CD14-positive monocyte (primary cell): ENCODE measurements around the gene MAST4. TPM values are rescaled to one million over a fixed set of nuclear protein-coding genes. Genes with fewer than 3 reads are reported as not detected.

Experiments used
- DNase-seq, 3 donors: peaks; one replicate each; pipeline ENCODE4 v3.0.0-alpha.2; 2011 to 2022
- H2AFZ ChIP-seq: 2 replicates; pipeline ENCODE4 v1.6.0; 2012; ENCODE audit warnings: mild to moderate bottlenecking, low read depth, low read length, inconsistent platforms; ENCODE audit not compliant: insufficient read depth, poor library complexity, severe bottlenecking
- H3K27ac ChIP-seq, 2 donors: 1 replicate in 1 of 2; 2 replicates in 1 of 2; pipeline ENCODE4 v1.5.1; 2012 to 2013; ENCODE audit warnings: low read length in 2 of 2, control low read depth in 1 of 2, inconsistent platforms in 1 of 2, low read depth in 1 of 2, mild to moderate bottlenecking in 1 of 2
- H3K27me3 ChIP-seq, 2 donors: one replicate each; pipeline versions ENCODE4 v1.6.0 to v1.6.1; 2011 to 2013; ENCODE audit warnings: low read length in 2 of 2; ENCODE audit not compliant: control insufficient read depth in 2 of 2, insufficient read depth in 2 of 2
- H3K36me3 ChIP-seq, 2 donors: replicated peaks in 1 of 2; 1 replicate in 1 of 2; 2 replicates in 1 of 2; pipeline versions ENCODE4 v1.5.1 to v1.6.1; 2012 to 2013; ENCODE audit warnings: low read length in 2 of 2, control low read depth in 1 of 2, inconsistent platforms in 1 of 2, mild to moderate bottlenecking in 1 of 2; ENCODE audit not compliant: insufficient read depth in 2 of 2, control insufficient read depth in 1 of 2
- H3K4me1 ChIP-seq, 2 donors: 1 replicate in 1 of 2; 2 replicates in 1 of 2; pipeline versions ENCODE4 v1.5.1 to v1.6.1; 2012 to 2013; ENCODE audit warnings: low read length in 2 of 2, control low read depth in 1 of 2, inconsistent platforms in 1 of 2, mild to moderate bottlenecking in 1 of 2, moderate library complexity in 1 of 2; ENCODE audit not compliant: insufficient read depth in 2 of 2, control insufficient read depth in 1 of 2
- H3K4me2 ChIP-seq: replicated peaks from 2 replicates; pipeline ENCODE3; 2012; ENCODE audit warnings: low read length, moderate library complexity, mild to moderate bottlenecking; ENCODE audit not compliant: poor library complexity, severe bottlenecking; ENCODE audit errors: extremely low read depth
- H3K4me3 ChIP-seq, 3 experiments: fragments of 200-600 bp in 1 of 3; sonication (generic) in 1 of 3; replicated peaks in 1 of 3; 1 replicate in 2 of 3; 2 replicates in 1 of 3; pipeline ENCODE4 v1.5.1; 2011 to 2013; ENCODE audit warnings: low read length in 3 of 3, mild to moderate bottlenecking in 3 of 3, control low read depth in 2 of 3, low read depth in 2 of 3, inconsistent platforms in 1 of 3, moderate library complexity in 1 of 3
- H3K79me2 ChIP-seq: 2 replicates; pipeline ENCODE4 v1.6.0; 2012; ENCODE audit warnings: mild to moderate bottlenecking, control low read depth, inconsistent platforms, low read length, moderate library complexity; ENCODE audit not compliant: insufficient read depth
- H3K9ac ChIP-seq: 2 replicates; pipeline ENCODE4 v1.6.0; 2017; ENCODE audit warnings: low read length, mild to moderate bottlenecking; ENCODE audit not compliant: insufficient read depth, poor library complexity, severe bottlenecking
- H3K9me3 ChIP-seq, 2 donors: replicated peaks in 1 of 2; 1 replicate in 1 of 2; 2 replicates in 1 of 2; pipeline versions ENCODE4 v1.5.1 to v1.6.1; 2012 to 2013; ENCODE audit warnings: low read length in 2 of 2, control low read depth in 1 of 2; ENCODE audit not compliant: control insufficient read depth in 1 of 2, insufficient read depth in 1 of 2
- H4K20me1 ChIP-seq: 2 replicates; pipeline ENCODE4 v1.6.0; 2012; ENCODE audit warnings: mild to moderate bottlenecking, low read length, control low read depth, moderate library complexity; ENCODE audit not compliant: insufficient read depth
- H3K27ac Mint-ChIP-seq, 7 donors: one replicate each; pipeline ENCODE4 v1.8.0; 2020; ENCODE audit warnings: mild to moderate bottlenecking in 7 of 7, mixed read lengths in 7 of 7, moderate library complexity in 6 of 7, inconsistent platforms in 2 of 7
- H3K27me3 Mint-ChIP-seq, 3 donors: one replicate each; pipeline ENCODE4 v1.8.0; 2021 to 2022; ENCODE audit warnings: low read depth in 3 of 3, mild to moderate bottlenecking in 3 of 3, mixed read lengths in 3 of 3, moderate library complexity in 3 of 3, inconsistent platforms in 1 of 3
- H3K36me3 Mint-ChIP-seq, 2 donors: one replicate each; pipeline ENCODE4 v1.8.0; 2020; ENCODE audit warnings: mixed read lengths in 2 of 2, inconsistent platforms in 1 of 2, mild to moderate bottlenecking in 1 of 2
- H3K4me1 Mint-ChIP-seq: one replicate; pipeline ENCODE4 v1.8.0; 2020; ENCODE audit warnings: mild to moderate bottlenecking, mixed read lengths
- H3K4me3 Mint-ChIP-seq, 2 donors: one replicate each; pipeline ENCODE4 v1.8.0; 2020; ENCODE audit warnings: mild to moderate bottlenecking in 2 of 2, mixed read lengths in 2 of 2, moderate library complexity in 1 of 2
- H3K9me3 Mint-ChIP-seq, 7 donors: one replicate each; pipeline ENCODE4 v1.8.0; 2020 to 2022; ENCODE audit warnings: mixed read lengths in 7 of 7, mild to moderate bottlenecking in 6 of 7, moderate library complexity in 6 of 7, inconsistent platforms in 2 of 7
- CTCF ChIP-seq: fragments of 200-600 bp; IDR thresholded peaks from one replicate; pipeline ENCODE4 v1.8.0; 2022; ENCODE audit warnings: antibody characterized with exemption, mild to moderate bottlenecking
- WGBS: methylation state at CpG from one replicate; pipeline ENCODE4 v1.1.5; 2013; ENCODE audit warnings: missing lambda C conversion rate; ENCODE audit not compliant: insufficient coverage; 5-methylcytosine and 5-hydroxymethylcytosine counted together
- intact Hi-C, 2 donors: fragments of 100-400 bp; cut with micrococcal nuclease; formaldehyde crosslinking; loops; one replicate each; pipeline versions ENCODE4 v1.15.0 to v1.15.1; 2023
- polyA plus RNA-seq, 3 donors: library from polyadenylated mRNA; depleted of rRNA in 1 of 3; unstranded in 2 of 3; stranded (reverse) in 1 of 3; fragments of 300-500 nt in 2 of 3; fragments of >200 nt in 1 of 3; fragmentation: Illumina TruSeq in 2 of 3; gene quantifications; 1 replicate in 2 of 3; 2 replicates in 1 of 3; pipeline ENCODE4 v1.2.3, GENCODE V29; 2012 to 2021

The MAST4 gene
- polyA plus RNA-seq, 3 donors, result 0.03 to 0.24 TPM; not detected in 1

DNA sequence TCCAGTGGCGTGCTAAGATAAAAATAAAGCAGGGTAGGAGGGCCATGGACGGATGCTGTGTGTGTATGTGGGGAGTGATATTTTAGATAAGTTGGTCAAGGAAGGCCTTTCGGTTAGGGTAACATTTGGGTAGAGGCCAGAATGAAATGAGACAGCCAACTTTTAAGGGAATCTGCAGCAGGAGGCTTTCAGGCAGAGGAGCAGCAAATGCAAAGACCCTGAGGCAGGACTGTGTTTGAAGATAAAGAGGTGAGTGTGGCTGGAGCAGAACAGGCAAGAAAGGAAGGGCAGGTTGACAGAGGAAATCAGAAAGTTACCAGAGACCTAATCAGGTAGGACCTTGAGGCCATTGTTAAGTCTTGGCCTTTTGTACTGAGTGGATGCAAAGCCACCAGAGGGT lies 106.2 kb downstream of the MAST4 start:
- Histone ChIP-seq H3K4me1 (no peaks in the 10 kb centered on the region), H3K27me3 (no peaks in the 10 kb centered on the region), H2AFZ (no peak overlapping the region), H3K9ac (no peak overlapping the region), H3K4me2 (no peak overlapping the region), H3K4me3 (no peak overlapping the region), H3K79me2 (no peaks in the 10 kb centered on the region), H3K9me3 (no peaks in the 10 kb centered on the region), H3K27ac (no peak overlapping the region), H3K36me3 (no peaks in the 10 kb centered on the region), H4K20me1 (no peaks in the 10 kb centered on the region)
- intact Hi-C loops, result no loop called here
- no peak for DNase-seq
- Mint-ChIP-seq H3K9me3 (peaks cover 0 to 4% (median 0%) of the 10 kb centered on the region in 7 donors), H3K27me3 (peaks cover 0 to 11% (median 4%) of the 10 kb centered on the region in 3 donors), H3K27ac (no peak overlapping the region), H3K36me3 (no peaks in the 10 kb centered on the region), H3K4me1 (no peaks in the 10 kb centered on the region), H3K4me3 (no peak overlapping the region)
- 68% methylated on average over 3 of the region's 3 CpGs for WGBS
- no peak for TF ChIP-seq CTCF

GRCh38 chr5:66704790-66705425 lies 108.7 kb downstream of the MAST4 start:
- Histone ChIP-seq H3K9ac (no peak overlapping the region), H3K27me3 (no peaks in the 10 kb centered on the region), H3K79me2 (no peaks in the 10 kb centered on the region), H3K4me3 (no peak overlapping the region), H3K4me2 (no peak overlapping the region), H3K4me1 (no peaks in the 10 kb centered on the region), H3K9me3 (no peaks in the 10 kb centered on the region), H3K27ac (no peak overlapping the region), H3K36me3 (no peaks in the 10 kb centered on the region), H2AFZ (no peak overlapping the region), H4K20me1 (no peaks in the 10 kb centered on the region)
- H3K4me1 Mint-ChIP-seq, result no peaks in the 10 kb centered on the region
- no peak for TF ChIP-seq CTCF
- H3K9me3 Mint-ChIP-seq, result peaks cover 0 to 4% (median 0%) of the 10 kb centered on the region in 7 donors
- no peak for DNase-seq
- peaks cover 0 to 7% (median 2%) of the 10 kb centered on the region in 3 donors for H3K27me3 Mint-ChIP-seq
- no peaks in the 10 kb centered on the region for H3K36me3 Mint-ChIP-seq
- intact Hi-C loops, result no loop called here
- 0% methylated on average over 1 of the region's 3 CpGs for WGBS
- H3K27ac Mint-ChIP-seq, result no peak overlapping the region
- H3K4me3 Mint-ChIP-seq, result no peak overlapping the region
